GM23338 (cell line): ENCODE measurements around the gene TTL.

ENCODE experiments used
- CTCF ChIP-seq, 2 experiments: fragments of 200-600 bp in 1 of 2; sonication (generic) in 1 of 2; conservative IDR thresholded peaks; 2 replicates each; pipeline versions ENCODE4 v1.5.1 to v1.6.1; 2016 to 2017; ENCODE audit warnings: antibody characterized with exemption in 2 of 2, low read depth in 2 of 2, mild to moderate bottlenecking in 2 of 2, moderate library complexity in 1 of 2
- EZH2 ChIP-seq: fragments of 200-600 bp; sonication (generic); IDR thresholded peaks from one replicate; pipeline ENCODE4 v1.8.0; 2017; ENCODE audit warnings: antibody characterized with exemption, mild to moderate bottlenecking, low read depth; ENCODE audit not compliant: unreplicated experiment
- EZH2phosphoT487 ChIP-seq: fragments of 200-600 bp; sonication (generic); IDR thresholded peaks from one replicate; pipeline ENCODE4 v1.8.1; 2018; ENCODE audit warnings: antibody characterized with exemption; ENCODE audit not compliant: unreplicated experiment
- JUNB ChIP-seq: IDR thresholded peaks from one replicate; pipeline ENCODE4 v1.6.1; 2016; ENCODE audit warnings: antibody characterized with exemption; ENCODE audit not compliant: unreplicated experiment
- NANOG ChIP-seq: IDR thresholded peaks from 2 replicates; pipeline ENCODE4 v1.6.1; 2016; ENCODE audit warnings: antibody characterized with exemption, borderline replicate concordance
- POLR2AphosphoS5 ChIP-seq: IDR thresholded peaks from 2 replicates; pipeline ENCODE4 v1.6.1; 2016; ENCODE audit warnings: antibody characterized with exemption, low read depth
- REST ChIP-seq: IDR thresholded peaks from one replicate; pipeline ENCODE4 v1.6.1; 2018; ENCODE audit warnings: antibody characterized with exemption; ENCODE audit not compliant: unreplicated experiment

GRCh38 chr2:112481528-112482233 is at the start of gene TTL:
- TF ChIP-seq CTCF (conservative IDR thresholded peaks at IDR 0.05; ENCODE audit: low read depth in 2 of 2) (no peak), REST (no peak), JUNB (no peak), POLR2AphosphoS5 (peak; percentile 41; the same call in 1 of the 2 replicates), EZH2 (no peak), EZH2phosphoT487 (no peak), NANOG (no peak)
